GM18873 (cell line): ENCODE measurements around the gene APH1B.
"Not testable (repeated sequence)": the region's sequence is repeated elsewhere in the genome, so short reads cannot be mapped to it uniquely, and the experiment has no call there.

Source experiments
- ATAC-seq: cut with Tn5 transposase; IDR thresholded peaks from one replicate; pipeline ENCODE4 v1.9.1; 2021; ENCODE audit warnings: mild to moderate bottlenecking, moderate library complexity, moderate number of reproducible peaks; ENCODE audit not compliant: unreplicated experiment, low FRiP score

APH1B gene

DNA sequence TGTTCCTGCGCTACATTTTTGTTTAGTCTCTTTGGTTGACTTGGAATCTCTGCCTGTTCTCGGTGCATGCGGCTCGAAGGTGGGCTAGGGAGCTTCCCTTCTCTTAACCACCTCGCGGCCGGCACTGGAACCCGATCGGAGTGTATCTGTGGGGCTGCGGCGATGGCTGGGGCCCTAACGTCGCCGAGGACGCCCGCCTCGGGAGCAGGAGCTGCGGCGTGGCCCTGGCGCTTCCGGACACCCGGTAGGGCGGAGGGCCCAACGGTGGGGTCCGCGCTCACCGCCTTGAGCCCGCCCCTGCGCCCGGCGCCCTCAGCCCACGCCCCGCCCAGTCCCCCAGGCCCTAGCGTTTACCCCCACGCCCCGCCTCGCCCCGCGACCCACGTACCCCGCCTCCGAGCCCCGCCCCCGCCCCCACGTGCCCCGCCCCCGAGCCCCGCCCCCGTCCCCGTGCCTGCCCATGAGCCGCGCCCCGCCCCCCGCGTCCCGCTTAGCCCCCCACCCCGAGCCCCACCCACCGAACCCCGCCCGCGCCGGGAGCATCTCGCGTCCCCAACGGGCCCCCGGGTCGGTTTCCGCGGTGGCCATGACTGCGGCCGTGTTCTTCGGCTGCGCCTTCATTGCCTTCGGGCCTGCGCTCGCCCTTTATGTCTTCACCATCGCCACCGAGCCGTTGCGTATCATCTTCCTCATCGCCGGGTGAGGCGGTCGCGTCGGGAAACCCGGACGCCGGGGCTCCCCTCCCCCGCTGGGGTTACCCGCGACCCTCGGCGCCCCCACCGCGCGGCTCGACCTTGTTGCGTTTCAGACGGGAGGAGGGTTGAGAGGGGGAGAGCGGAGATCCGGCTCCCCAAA lies at the start of gene APH1B:
APH1B (plus strand) TSS at position 568 of the 855 bp plus-strand sequence; CDS start at position 587, 19 bp downstream.
- no peak for ATAC-seq

DNA sequence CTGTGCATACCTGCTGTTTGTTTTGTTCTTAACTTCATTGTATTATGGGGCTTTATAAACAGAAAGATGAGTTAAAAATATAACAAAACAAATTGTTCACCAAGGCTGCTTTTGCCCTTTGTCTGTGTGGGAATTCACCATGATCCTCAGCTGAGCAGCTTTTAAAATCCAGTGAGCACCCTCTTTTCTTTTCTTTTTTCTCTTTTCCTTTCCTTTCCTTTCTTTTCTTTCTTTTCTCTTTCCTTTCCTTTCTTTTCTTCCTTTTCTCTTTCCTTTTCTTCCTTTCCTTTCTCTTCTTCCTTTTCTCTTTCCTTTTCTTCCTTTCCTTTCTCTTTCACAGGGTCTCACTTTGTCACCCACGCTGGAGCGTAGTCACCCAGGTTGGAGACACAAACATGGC lies 49.7 kb upstream of the APH1B start:
- no peak for ATAC-seq

- no peak for ATAC-seq
Measured at GRCh38 chr15:63231206-63231605, 46.2 kb upstream of the APH1B start.

DNA sequence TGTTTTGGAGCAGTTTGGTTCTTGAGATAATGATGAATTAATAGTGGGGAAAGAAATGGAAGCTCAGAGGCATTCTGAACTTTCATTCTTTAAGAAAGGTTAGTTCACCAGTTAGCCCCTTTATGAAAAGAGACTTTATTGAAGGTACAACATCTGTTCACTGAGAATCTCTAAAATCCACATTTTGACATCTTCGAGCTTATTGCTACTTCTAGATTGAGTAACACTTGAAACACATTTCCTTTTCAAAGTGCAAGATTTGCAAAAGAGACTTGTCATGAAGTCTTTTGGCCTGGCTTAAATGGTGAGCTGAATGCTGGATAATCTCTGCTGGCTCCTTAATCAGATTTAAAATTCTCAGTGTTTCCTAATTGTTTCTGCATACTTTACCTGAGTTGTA lies 45.7 kb upstream of the APH1B start:
- ATAC-seq: no peak

GRCh38 chr15:63232405-63232804 lies 45.0 kb upstream of the APH1B start:
- ATAC-seq: no peak

DNA sequence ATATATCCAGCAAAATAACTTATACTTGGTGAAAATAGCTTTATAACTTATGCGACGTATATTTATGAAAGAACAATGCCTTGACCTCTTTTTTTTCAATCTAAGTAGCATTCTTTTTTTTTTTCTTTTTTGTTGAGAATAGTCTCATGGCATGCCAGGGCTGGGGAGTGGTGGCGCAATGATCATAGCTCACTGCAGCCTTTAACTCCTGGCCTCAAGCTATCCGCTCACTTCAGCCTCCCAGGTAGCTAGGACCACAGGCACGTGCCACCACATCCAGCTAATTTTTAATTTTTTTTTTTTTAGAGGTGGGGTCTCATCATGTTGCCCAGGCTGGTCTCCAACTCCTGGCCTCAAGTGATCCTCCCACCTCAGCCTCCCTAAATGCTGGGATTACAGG lies 44.5 kb upstream of the APH1B start:
- ATAC-seq: no peak

- no peak for ATAC-seq
Measured at GRCh38 chr15:63233667-63234423, 43.6 kb upstream of the APH1B start.

DNA sequence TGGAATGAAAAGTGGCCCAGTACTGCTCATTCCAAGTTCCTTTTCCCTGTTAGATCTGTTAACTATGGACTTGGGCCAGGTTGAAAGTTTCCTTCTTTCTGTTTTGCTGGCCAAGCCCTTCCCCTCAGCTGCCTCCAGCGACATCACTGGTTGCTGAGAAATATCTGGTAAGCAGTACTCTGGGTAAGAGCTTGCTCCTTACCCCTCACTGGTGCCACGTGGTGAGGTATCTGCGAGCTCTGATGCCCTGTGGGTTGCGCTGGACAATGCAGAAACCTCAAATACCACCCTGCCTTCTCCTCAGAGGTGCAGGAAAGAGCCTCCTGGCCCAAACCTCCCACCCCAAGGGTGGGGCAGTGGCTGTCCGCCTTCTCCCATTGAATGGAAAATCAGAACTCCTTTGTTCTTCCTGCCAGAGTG lies 42.9 kb upstream of the APH1B start:
- ATAC-seq: no peak

DNA sequence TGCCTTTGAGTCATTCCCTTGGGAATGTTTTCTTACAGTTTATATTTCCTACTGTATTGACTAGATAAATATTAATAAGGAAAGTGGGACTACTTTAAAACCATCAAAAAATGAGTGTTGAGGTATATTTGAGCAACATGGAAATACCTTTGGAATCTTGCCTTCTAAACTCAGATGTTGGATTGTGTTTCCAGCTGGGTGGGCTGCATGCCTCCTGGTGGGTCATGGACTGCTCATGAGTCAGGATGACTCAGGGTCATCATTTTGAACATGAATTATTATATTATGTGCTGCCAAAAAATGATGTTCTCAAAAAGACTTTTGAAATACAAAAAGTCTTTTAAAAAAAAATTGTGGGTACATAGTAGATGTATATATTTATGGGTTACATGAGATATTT lies 41.1 kb upstream of the APH1B start:
- ATAC-seq: no peak

DNA sequence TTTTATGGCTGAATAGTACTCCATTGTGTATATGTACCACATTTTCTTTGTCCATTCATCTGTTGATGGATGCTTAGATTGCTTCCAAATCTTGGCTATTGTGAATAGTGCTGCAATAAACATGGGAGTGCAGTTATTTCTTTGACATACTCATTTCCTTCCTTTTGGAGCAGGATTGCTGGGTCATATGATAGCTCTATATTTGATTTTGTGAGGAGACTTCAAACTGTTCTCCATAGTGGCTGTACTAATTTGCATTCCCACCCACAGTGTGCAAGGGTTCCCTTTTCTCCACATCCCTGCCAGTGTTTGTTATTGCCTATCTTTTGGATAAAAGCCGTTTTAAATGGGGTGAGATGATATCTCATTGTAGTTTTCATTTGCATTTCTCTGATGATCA lies 40.3 kb upstream of the APH1B start:
- not testable (repeated sequence) for ATAC-seq

DNA sequence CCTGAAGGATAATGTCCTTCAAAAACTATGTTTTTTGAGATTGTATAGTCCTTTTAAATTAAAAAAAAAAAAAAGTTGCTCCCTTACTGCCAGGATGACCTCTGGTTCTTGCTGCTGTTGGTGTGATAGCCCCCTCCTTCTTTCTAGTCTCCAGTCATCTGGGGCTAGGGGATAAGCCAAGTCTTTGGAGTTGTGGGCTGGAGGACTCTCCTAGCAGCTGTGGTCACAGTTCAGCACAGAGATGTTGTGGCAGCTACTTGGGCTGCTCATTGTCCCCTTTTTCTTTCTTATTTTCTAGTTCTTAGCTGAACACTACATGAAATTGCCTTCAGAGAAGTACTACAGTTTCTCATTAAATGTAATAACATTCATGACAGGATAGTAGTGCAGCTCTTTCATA lies 39.2 kb upstream of the APH1B start:
- no peak for ATAC-seq

DNA sequence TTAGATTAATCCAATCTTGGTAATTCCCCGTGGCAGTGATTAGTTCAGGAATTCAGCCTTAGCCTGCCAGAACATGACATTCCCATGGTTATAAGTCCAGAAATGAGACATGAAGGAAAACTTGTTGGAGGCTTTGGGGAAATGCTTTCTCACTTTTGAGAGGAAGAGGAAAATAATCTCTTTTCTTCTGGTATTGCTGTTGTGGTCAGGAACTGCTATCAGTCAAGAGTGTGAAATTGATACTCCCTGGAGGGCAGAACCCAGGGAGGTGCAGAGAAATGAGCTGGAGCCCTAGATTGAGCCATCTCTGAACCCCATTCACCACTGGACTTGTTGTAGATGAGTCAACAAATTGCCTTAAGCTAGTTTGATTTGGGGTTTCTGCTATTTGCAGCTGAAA lies 38.6 kb upstream of the APH1B start:
- no peak for ATAC-seq

GRCh38 chr15:63240109-63240508 lies 37.3 kb upstream of the APH1B start:
- ATAC-seq: no peak

GRCh38 chr15:63241316-63241715 lies 36.1 kb upstream of the APH1B start:
- ATAC-seq: no peak

DNA sequence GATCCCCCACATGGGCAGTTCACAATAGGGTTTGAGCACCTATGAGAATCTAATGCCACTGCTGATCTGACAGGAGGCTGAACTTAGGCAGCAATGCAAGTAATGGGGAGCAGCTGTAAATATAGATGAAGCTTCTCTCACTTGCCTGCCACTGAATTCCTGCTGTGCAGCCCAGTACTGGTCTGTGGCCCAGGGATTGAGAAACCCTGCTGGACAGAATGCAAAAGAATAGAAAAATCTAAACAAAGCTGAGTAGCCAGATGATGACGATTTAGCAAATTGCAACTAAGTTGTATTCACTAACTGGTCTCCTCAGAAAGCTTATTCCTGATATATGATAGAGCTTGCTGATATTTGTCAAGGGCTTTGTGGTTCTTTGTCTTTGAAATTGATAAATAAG lies 34.3 kb upstream of the APH1B start:
- ATAC-seq: no peak

DNA sequence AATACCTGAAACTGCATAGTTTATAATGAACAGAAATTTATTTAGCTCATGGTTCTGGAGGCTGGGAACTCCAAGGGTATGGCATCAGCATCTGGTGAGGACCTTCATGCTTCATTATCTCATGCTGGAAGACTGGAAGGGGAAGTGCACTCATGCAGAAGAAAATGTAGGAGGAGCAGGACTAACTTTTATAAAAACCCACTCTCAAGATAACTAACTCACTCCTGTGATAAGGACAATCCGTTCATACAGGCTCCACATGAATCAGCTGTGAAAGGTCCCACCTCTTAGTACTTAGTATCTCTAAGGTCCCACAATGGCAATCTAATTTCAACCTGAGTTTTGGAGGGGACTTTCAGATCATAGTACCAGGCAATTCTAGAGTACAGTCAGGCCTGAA lies 33.6 kb upstream of the APH1B start:
- no peak for ATAC-seq

GRCh38 chr15:63244399-63244798 lies 33.0 kb upstream of the APH1B start:
- no peak for ATAC-seq

- no peak for ATAC-seq
Measured at GRCh38 chr15:63244976-63245645, 32.3 kb upstream of the APH1B start.

DNA sequence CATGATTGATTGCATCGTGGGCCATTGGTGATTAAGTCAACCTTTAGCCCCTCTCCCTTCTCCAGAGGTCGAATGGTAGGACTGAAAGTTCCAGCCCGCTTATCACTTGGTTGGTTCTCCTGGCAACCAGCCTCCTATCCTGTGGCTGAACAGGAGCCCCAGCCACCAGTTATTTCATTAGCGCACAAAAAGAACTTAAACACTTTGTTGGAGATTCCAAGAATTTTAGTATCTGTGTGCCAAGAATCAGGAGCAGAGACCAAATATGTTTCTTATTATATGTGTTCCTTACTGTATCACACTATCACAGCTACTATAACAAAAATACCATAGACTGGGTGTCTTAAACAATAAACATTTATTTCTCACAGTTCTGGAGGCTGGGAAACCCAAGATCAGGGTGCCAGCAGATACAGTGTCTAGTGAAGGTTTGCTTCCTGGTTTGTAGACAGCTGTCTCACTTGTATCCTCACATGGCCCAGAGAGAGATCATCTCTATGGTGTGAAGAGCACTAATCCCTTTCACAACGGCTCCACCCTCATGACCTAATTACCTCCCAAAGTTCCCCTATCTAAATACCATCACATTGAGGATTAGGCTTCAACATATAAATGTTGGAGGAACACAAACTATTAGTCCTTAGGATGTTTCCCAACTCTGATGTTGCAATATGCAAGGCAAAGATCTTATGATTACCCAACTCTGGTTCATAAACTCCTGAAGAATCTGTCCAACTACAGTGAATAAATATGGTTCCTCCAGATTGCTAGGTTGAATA lies 30.5 kb upstream of the APH1B start:
- ATAC-seq: no peak

- ATAC-seq: no peak
Measured at GRCh38 chr15:63250312-63250965, 27.0 kb upstream of the APH1B start.
